HepG2 (cell line): ENCODE measurements around the gene FAM193A. TPM values are rescaled to one million over a fixed set of nuclear protein-coding genes. Genes with fewer than 3 reads are reported as not detected.

Experiments used
- ATAC-seq: fragments of 200-7000 bp; cut with Tn5 transposase; 3 replicates; pipeline ENCODE4 v1.9.1; 2020; ENCODE audit warnings: mild to moderate bottlenecking, moderate library complexity
- BruUV-seq: library from RNA; stranded (reverse); fragments of 400-500 nt; replicated peaks from 2 replicates; lab custom pipeline; 2021; lab: Mats Ljungman, UMichigan
- CTCF ChIA-PET: fragments of 300-600 bp; formaldehyde crosslinking; extraction: SDS; loops from one replicate; lab custom pipeline; 2021; ENCODE audit warnings: low total read pairs, inconsistent platforms, low intra/inter-chr PET ratio; lab: Yijun Ruan, JAX
- POLR2A ChIA-PET: fragments of 350-600 bp; sonication (Branson Sonifier 250); formaldehyde crosslinking; loops from one replicate; lab custom pipeline; 2020; ENCODE audit warnings: antibody characterized with exemption, inconsistent platforms; lab: Yijun Ruan, JAX
- DNase-seq: peaks from one replicate; pipeline ENCODE4 v3.0.0-alpha.2; 2015; ENCODE audit warnings: low spot score
- FAIRE-seq: peaks from 3 replicates; lab custom pipeline; 2011; peaks lifted over from hg19 to GRCh38; lab: Jason Lieb, UNC
- H2AFZ ChIP-seq: one replicate; pipeline ENCODE4 v1.6.1; 2011; ENCODE audit warnings: low read length, inconsistent platforms
- H3K27ac ChIP-seq: fragments of 300-600 bp; 3 replicates; pipeline ENCODE4 v1.8.0; 2011; ENCODE audit warnings: mixed run types, mild to moderate bottlenecking, mixed read lengths, low read length, inconsistent platforms; ENCODE audit not compliant: insufficient read depth; ENCODE audit errors: extremely low read length
- H3K27me3 ChIP-seq, 2 experiments: fragments of 200-600 bp in 1 of 2; 2 replicates in 1 of 2; 3 replicates in 1 of 2; pipeline versions ENCODE4 v1.6.0 to v1.8.0; 2011; ENCODE audit warnings: low read length in 2 of 2, mild to moderate bottlenecking in 2 of 2, moderate library complexity in 2 of 2, inconsistent platforms in 1 of 2; ENCODE audit not compliant: insufficient read depth in 2 of 2, control insufficient read depth in 1 of 2
- H3K36me3 ChIP-seq, 2 experiments: fragments of 200-600 bp in 1 of 2; replicated peaks in 1 of 2; 2 replicates in 1 of 2; 3 replicates in 1 of 2; pipeline versions ENCODE4 v1.5.1 to v1.8.0; 2011; ENCODE audit warnings: low read length in 2 of 2, inconsistent platforms in 1 of 2; ENCODE audit not compliant: insufficient read depth in 2 of 2, control insufficient read depth in 1 of 2
- H3K4me1 ChIP-seq: 2 replicates; pipeline ENCODE4 v1.5.1; 2012; ENCODE audit warnings: low read length, inconsistent platforms; ENCODE audit not compliant: insufficient read depth
- H3K4me2 ChIP-seq: 2 replicates; pipeline ENCODE4 v1.6.0; 2011; ENCODE audit warnings: low read depth, low read length, inconsistent platforms
- H3K4me3 ChIP-seq, 3 experiments: fragments of 200-600 bp in 1 of 3; sonication (generic), shearing (Covaris generic) in 1 of 3; replicated peaks in 1 of 3; 2 replicates each; pipeline ENCODE4 v1.5.1; 2011 to 2016; ENCODE audit warnings: low read length in 3 of 3, inconsistent platforms in 2 of 3, low read depth in 2 of 3, mild to moderate bottlenecking in 2 of 3, control low read depth in 1 of 3, mixed read lengths in 1 of 3; ENCODE audit not compliant: insufficient read depth in 1 of 3
- H3K79me2 ChIP-seq: one replicate; pipeline ENCODE4 v1.6.1; 2011; ENCODE audit warnings: low read length, inconsistent platforms; ENCODE audit not compliant: insufficient read depth
- H3K9ac ChIP-seq: 2 replicates; pipeline ENCODE4 v1.6.0; 2011; ENCODE audit warnings: mild to moderate bottlenecking, low read depth, low read length, inconsistent platforms; ENCODE audit not compliant: insufficient read depth
- H3K9me3 ChIP-seq: 2 replicates; pipeline ENCODE4 v1.5.1; 2012; ENCODE audit warnings: mild to moderate bottlenecking, low read length
- H4K20me1 ChIP-seq: 2 replicates; pipeline ENCODE4 v1.6.0; 2011; ENCODE audit warnings: inconsistent platforms, mild to moderate bottlenecking, low read length, moderate library complexity; ENCODE audit not compliant: insufficient read depth
- AKAP8 ChIP-seq: sonication (generic); formaldehyde crosslinking; IDR thresholded peaks from 2 replicates; pipeline ENCODE4 v1.5.1; 2020; ENCODE audit warnings: mild to moderate bottlenecking, missing genetic modification reagents
- FOXA3 ChIP-seq: IDR thresholded peaks from 2 replicates; pipeline ENCODE4 v1.6.1; 2016; ENCODE audit warnings: missing genetic modification reagents, missing compliant biosample characterization
- GABPA ChIP-seq, 2 experiments: IDR thresholded peaks; 2 replicates each; pipeline ENCODE4 v1.6.1; 2011 to 2016; ENCODE audit warnings: low read depth in 2 of 2, low read length in 1 of 2, missing biosample characterization in 1 of 2, missing genetic modification characterization in 1 of 2
- POGZ ChIP-seq: sonication (generic); formaldehyde crosslinking; IDR thresholded peaks from 2 replicates; pipeline ENCODE4 v1.4.0; 2020; ENCODE audit warnings: mild to moderate bottlenecking, missing genetic modification reagents
- SIX1 ChIP-seq: sonication (generic); formaldehyde crosslinking; IDR thresholded peaks from 2 replicates; pipeline ENCODE4 v1.4.0; 2020; ENCODE audit warnings: missing genetic modification reagents, borderline replicate concordance
- U2AF2 ChIP-seq: fragments of 200-400 bp; formaldehyde crosslinking; IDR thresholded peaks from 2 replicates; pipeline ENCODE4 v1.6.1; 2017; ENCODE audit warnings: low read depth, mild to moderate bottlenecking, low read length
- ZNF142 ChIP-seq: sonication (generic); formaldehyde crosslinking; IDR thresholded peaks from 2 replicates; pipeline ENCODE4 v1.4.0; 2020; ENCODE audit warnings: missing genetic modification reagents
- ZNF484 ChIP-seq: sonication (generic); formaldehyde crosslinking; IDR thresholded peaks from 2 replicates; pipeline ENCODE4 v1.5.1; 2020; ENCODE audit warnings: mild to moderate bottlenecking, low read depth, missing genetic modification reagents, borderline replicate concordance
- ZNF674 ChIP-seq: sonication (generic); formaldehyde crosslinking; IDR thresholded peaks from 2 replicates; pipeline ENCODE4 v1.5.0; 2020; ENCODE audit warnings: low read depth, mild to moderate bottlenecking, missing genetic modification reagents
- ZNF687 ChIP-seq: sonication (generic); formaldehyde crosslinking; IDR thresholded peaks from 2 replicates; pipeline ENCODE4 v1.5.1; 2020; ENCODE audit warnings: mild to moderate bottlenecking, missing genetic modification reagents, moderate library complexity
- ZNF768 ChIP-seq: sonication (generic); formaldehyde crosslinking; IDR thresholded peaks from 2 replicates; pipeline ENCODE4 v1.4.0; 2020; ENCODE audit warnings: missing genetic modification reagents
- ZSCAN20 ChIP-seq: sonication (generic); formaldehyde crosslinking; IDR thresholded peaks from 2 replicates; pipeline ENCODE4 v1.4.0; 2020; ENCODE audit warnings: missing genetic modification reagents, mild to moderate bottlenecking, borderline replicate concordance
- WGBS: methylation state at CpG from one replicate; pipeline ENCODE4 v1.1.6; 2017; ENCODE audit warnings: low lambda C conversion rate; 5-methylcytosine and 5-hydroxymethylcytosine counted together
- in situ Hi-C: cut with HindIII; loops from 2 replicates; pipeline ENCODE4 v1.10.0; 2017; ENCODE audit warnings: low pct_unique_long_range_greater_than_20kb; ENCODE audit not compliant: extremely low pct_ligation_motif_present
- intact Hi-C: fragments of 100-400 bp; cut with micrococcal nuclease; formaldehyde crosslinking; loops from one replicate; pipeline ENCODE4 v1.10.0; 2022; ENCODE audit not compliant: unreplicated experiment
- polyA plus RNA-seq, 8 experiments: library from polyadenylated mRNA; depleted of rRNA in 3 of 8; stranded (reverse) in 7 of 8; unstranded in 1 of 8; fragments of >200 nt; fragmentation: Illumina TruSeq in 4 of 8; extraction: Trizol in 4 of 8; gene quantifications; 2 replicates each; pipeline versions ENCODE4 v1.2.1 to v1.2.3, GENCODE V29; 2011 to 2016; ENCODE audit warnings: low read depth in 4 of 8, missing spikeins in 1 of 8, mixed read lengths in 1 of 8; ENCODE audit not compliant: insufficient read depth in 1 of 8
- total RNA-seq, 5 experiments: library from RNA; depleted of rRNA; stranded (reverse); fragments of >200 nt; fragmentation: Illumina TruSeq; extraction: Trizol; gene quantifications; 2 replicates each; pipeline ENCODE4 v1.2.3, GENCODE V29; 2016; ENCODE audit warnings: low read depth in 1 of 5

FAM193A gene
- total and polyA plus RNA-seq, 2 of the 13 experiments (the other 11 are each of a cell fraction or from before 2014, with no cell fraction given), result 5.7 to 8.7 TPM

GRCh38 chr4:2591189-2591588 is 54.7 kb downstream of the FAM193A start:
- Histone ChIP-seq H3K4me2 (no peak overlapping the region), H3K27me3 (no peaks in the 10 kb centered on the region), H3K9ac (no peak overlapping the region), H3K9me3 (no peaks in the 10 kb centered on the region), H3K4me1 (peaks cover 35% of the 10 kb centered on the region), H2AFZ (no peak overlapping the region), H3K27ac (no peak overlapping the region), H3K4me3 (no peak overlapping the region), H3K79me2 (peaks cover 93% of the 10 kb centered on the region), H3K36me3 (peaks cover 4 to 6% of the 10 kb centered on the region in 2 experiments; a peak in 3 of 5 replicates), H4K20me1 (peaks cover 65% of the 10 kb centered on the region)
- POLR2A ChIA-PET, result no interaction called here
- no TSS peak for BruUV-seq
- intact Hi-C loops (loop anchor here (10.0 kb wide), 1 partner anchor 46 kb away; no protein-coding TSS in a partner anchor), in situ Hi-C loops (no loop called here)
- no peak for ATAC-seq
- CTCF ChIA-PET, result no interaction called here
- 92% methylated on average over 8 of the region's 8 CpGs for WGBS
- no peak for DNase-seq
- no peak for FAIRE-seq
- TF ChIP-seq ZSCAN20 (no peak), ZNF674 (CRISPR knock-in tag) (no peak), GABPA (IDR thresholded peaks at IDR 0.05; ENCODE audit: low read depth, low read length) (no peak), GABPA (CRISPR knock-in tag; IDR thresholded peaks at IDR 0.05; ENCODE audit: low read depth) (no peak), SIX1 (CRISPR knock-in tag) (no peak), AKAP8 (CRISPR knock-in tag) (no peak), U2AF2 (no peak), FOXA3 (CRISPR knock-in tag) (no peak), ZNF484 (CRISPR knock-in tag) (no peak), ZNF142 (CRISPR knock-in tag) (no peak), POGZ (CRISPR knock-in tag) (no peak), ZNF768 (CRISPR knock-in tag) (no peak), ZNF687 (no peak)
